GM21619 (cell line): Measurements from ENCODE around the gene ZMIZ1.

ENCODE experiments used
- ATAC-seq: cut with Tn5 transposase; IDR thresholded peaks from one replicate; pipeline ENCODE4 v1.9.1; 2021; ENCODE audit not compliant: unreplicated experiment

ZMIZ1 gene

GRCh38 chr10:79136236-79137005 is 67.7 kb downstream of the ZMIZ1 start:
- no peak for ATAC-seq

DNA sequence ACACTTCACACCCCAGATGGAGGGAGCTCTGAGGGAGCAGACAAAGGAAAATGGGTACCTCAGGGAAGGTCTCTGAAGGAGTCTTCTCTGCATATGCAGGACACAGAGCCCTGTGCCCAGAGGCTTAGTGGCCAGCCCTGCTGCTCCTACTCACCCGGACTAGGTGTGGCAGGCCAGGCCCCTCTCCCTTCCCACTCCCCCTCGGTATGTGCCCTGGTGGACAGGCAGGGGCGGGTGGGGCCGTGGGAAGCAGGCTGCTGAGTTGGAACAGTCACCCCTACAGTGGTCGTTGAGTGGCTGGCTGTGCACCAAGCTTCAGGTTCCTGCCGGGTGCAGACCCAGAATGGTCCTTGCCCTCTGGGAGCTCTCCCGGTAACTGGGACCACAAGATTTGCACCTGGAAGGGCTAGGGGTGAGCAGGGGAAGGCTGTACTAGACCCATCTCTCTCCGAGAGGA is 68.6 kb downstream of the ZMIZ1 start:
- peak; percentile 21 for ATAC-seq

- peak; percentile 81 for ATAC-seq
Observed at GRCh38 chr10:79137826-79138225, 69.1 kb downstream of the ZMIZ1 start.

DNA sequence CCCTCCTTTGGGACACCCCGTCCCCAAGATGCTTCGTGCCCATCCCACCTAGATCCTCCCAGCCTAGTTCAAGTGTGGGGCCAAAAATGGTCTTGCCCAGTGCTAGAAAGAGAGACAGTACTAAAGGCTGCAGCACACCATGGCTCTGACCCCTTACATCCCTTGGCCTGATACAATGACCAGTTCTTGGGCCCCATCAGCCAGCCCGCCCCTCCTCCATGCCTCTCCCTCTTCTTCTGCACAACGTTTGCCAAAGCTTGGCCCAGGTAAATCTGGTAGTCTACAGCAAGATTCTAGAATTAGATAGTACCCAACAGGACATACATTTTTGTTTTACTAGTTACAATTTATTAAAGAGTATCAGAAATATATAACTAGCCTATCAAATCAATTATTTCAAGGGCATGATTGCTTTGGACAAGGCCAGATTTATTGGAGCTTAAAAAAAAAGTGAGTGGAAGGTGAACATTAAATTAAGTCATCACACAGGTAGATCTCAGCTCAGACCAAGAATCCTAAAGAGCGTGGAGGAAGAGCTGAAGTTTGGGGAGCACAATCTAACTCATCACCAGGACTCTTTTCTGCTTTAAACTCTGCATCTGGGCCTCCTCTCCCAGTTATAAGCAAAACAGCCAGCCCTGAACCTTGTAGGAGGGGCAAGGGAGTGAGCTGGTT is 69.8 kb downstream of the ZMIZ1 start:
- no peak for ATAC-seq

DNA sequence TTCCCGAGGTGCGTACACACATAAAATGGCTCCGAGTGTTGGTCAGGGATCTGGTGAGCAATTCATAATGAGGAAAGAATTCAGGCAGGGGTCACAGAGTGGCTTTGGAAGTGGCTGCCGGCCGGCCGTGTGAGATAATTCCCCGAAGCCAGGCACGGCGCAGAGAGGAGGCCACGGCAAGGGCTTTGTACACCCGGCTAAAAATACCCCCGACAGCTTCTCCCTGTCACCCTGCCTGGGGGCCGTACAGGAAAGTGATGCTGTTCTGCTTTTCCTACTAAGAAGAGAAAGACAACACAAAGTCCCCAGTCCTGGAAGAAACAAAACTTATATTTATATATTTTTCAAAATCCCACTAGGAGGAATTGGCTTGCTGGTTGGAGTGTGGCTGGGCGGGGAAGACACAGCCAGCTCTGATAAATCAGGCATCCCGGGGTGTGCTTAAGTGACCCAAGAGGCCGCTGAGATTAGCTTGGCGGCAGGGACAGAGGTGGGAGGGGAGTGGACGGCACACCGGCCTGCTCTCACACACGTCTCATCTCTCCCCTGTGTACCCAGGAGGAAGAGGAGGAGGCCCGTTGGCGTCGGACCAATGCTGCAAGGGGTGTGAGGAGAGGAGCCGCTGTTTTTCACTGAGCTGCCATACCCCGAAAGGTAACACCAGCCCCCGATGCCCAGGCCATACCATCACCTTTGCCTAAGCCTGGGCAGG is 70.5 kb downstream of the ZMIZ1 start:
- ATAC-seq: no peak

DNA sequence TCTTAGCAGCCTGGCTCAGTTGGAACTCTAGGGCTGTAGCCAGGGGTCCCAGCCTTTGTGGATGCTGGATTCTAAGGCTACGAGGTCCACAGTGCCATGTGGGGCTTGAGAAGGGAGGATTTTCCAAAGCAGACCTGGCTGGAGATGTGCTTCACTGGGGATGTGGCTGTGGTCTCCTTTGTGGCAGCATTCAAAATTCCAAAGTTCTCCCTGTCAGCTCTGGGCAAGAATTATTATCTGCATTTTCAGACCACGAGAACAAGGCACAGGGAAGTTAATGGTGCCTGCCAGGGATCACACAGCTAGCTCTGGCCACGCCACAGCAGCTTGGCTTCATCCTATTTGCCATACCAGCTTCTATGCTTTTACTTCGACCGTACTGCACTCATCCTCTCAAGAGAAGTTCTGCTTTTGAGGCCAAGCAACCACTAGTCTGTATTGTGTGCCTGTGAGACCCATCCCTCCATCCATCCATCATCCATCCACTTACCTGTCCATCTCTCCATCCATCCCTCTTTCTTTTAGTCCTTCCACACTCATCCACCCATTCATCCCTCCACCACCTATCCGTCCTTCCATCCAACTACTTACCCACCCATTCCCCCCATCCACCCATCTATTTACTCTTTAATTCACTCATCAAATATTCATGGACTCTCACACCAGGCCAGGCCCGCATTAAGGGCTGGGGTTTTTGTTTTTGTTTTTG is 71.5 kb downstream of the ZMIZ1 start:
- no peak for ATAC-seq

GRCh38 chr10:79140855-79141254 is 72.1 kb downstream of the ZMIZ1 start:
- no peak for ATAC-seq

DNA sequence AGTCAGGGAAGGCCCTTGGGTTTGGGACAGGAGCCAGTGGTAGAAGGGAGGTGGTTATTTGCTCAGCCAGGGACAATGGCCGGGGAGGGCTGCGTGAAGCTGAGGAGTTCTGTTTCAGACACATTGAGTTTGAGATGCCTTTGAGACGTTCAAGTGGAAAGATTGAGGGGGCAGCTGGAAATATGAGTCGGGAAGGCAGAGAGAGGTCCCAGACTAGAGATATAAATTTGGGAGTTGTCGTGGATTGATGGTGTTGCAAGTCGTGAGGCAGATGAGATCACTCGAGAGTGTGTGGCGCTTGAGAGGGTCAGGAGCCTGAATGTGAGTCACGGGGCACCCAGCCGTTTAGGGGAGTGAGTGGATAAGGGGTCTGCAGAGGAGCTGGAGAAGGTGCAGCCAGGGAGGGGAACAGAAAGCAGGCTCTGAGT is 73.3 kb downstream of the ZMIZ1 start:
- ATAC-seq: no peak

DNA sequence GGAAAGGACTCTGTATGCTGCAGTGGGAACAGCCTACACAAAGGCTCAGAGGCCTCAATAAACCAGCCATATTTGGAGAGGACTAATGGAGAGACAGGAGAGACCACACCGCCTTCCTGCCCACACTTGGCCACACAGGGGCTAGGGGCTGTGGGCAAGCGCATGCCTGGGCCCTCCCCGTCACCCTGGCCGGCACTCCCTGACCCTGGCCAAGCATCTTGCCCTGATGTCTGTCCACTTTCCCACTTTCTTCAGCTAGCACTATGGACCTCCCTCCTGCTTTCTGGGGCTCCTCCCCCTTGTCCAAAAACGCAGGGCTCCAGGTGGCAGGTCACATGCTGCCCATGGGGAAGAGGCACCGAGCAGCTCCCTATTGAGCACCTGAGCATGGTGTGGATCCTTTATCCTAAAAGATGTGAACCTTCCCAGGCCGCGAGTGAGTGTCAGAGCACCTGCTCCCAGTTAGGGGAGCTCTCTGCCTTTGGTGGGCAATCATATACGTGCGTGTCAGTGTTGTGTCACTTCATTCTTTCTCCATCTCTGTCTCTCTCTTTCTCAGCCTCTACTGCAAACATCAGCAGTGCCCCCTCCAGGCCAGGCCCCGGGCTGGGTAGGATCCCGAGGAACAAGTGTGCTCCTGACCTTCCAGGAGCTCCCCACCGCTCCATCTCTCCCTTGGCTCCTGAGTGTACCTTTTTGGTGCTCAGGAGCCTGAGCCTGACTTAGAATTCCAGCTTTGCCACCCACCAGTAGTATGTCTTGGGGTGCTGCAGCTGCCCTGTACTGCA is 74.0 kb downstream of the ZMIZ1 start:
- no peak for ATAC-seq

GRCh38 chr10:79143879-79144278 is 75.1 kb downstream of the ZMIZ1 start:
- no peak for ATAC-seq

- no peak for ATAC-seq
Observed at GRCh38 chr10:79144351-79145173, 75.8 kb downstream of the ZMIZ1 start.

GRCh38 chr10:79145174-79145483 is 76.4 kb downstream of the ZMIZ1 start:
- no peak for ATAC-seq

DNA sequence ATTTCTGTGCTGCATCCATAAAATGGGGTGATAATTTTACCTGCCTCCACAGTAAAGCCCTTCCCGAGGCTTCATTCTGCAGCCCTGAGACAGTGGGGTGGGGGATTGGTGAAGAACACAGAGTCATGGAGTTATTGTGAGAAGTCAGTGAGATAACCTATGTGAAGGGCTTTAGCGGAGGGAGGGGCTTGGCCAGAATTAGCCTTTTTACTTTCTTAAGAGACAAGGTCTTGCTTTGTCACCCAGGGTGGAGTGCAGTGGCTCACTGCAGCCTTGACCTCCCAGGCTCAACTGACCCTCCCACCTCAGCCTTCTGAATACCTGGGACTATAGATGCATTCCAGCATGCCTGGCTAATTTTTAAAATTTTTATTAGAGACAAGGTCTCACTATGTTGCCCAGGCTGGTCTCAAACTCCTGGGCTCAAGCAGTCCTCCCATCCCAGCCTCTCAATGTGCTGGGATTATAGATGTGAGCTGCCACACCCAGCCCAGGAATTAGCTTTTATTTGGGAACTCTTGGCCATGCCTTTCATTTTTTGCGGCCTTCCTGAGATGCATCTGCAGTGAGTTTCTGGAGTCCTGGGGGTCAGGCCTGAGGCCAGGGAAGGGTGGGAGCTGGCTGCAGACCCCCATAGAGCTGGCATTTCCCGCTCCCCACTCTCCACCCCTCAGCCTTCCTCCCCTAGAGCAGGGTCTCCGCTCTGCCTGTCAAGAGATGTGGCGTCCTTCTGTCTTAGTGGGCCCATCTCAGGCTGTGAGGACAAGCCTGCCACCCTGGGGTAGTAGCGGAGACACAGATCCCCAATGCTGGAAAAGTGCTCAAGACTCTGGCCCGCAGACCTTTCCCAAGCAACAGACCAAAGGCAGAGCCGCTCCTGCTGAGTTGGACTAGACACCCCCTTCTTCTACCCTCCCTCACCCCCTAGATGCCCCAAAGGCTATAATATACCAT is 77.0 kb downstream of the ZMIZ1 start:
- no peak for ATAC-seq

GRCh38 chr10:79146611-79147130 is 77.9 kb downstream of the ZMIZ1 start:
- no peak for ATAC-seq

DNA sequence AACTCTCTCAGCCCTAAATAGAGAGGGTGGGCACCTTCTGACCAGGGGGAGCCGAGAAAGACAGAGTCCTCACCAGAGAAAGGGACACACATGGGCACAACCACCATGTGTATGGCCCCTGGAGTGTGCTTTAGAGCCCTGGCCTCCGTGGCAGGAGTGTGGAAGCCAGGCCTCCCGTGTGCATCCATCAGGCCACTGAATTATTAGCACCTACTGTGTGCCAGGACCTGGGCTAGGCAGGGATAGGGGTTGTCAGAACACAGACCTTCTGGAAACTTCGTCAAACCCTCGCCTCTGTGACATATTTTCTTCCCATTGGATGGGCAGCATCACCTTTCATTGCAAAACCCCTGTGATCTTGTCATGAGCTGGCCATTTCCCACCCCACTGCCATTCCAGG is 78.5 kb downstream of the ZMIZ1 start:
- no peak for ATAC-seq

GRCh38 chr10:79147796-79148451 is 79.2 kb downstream of the ZMIZ1 start:
- no peak for ATAC-seq

- no peak for ATAC-seq
Observed at GRCh38 chr10:79148452-79149344, 79.9 kb downstream of the ZMIZ1 start.
